ENCODE results near the gene EEA1.

Gene EEA1

GRCh38 chr12:92821142-92821541 is 108.0 kb downstream of the EEA1 start:
- TF ChIP-seq TAF1 (IDR thresholded peaks at IDR 0.05; ENCODE audit: borderline replicate concordance, insufficient read depth, low read length) = no peak
- no peak for TF ChIP-seq POLR2AphosphoS5 (IDR thresholded peaks at IDR 0.05; ENCODE audit: low read depth, low read length)
- no peak for TF ChIP-seq SIN3A (IDR thresholded peaks at IDR 0.05; ENCODE audit: borderline replicate concordance, insufficient read depth, low read length)
- TF ChIP-seq REST (IDR thresholded peaks at IDR 0.05; ENCODE audit: insufficient read depth in 1 of 2, low read depth in 2 of 2, low read length in 2 of 2) = no peak
- TF ChIP-seq FOXP2 (optimal IDR thresholded peaks at IDR 0.05; ENCODE audit: borderline replicate concordance, extremely low read depth, extremely low read length, insufficient read depth) = no peak

- TF ChIP-seq SIN3A (IDR thresholded peaks at IDR 0.05; ENCODE audit: borderline replicate concordance, insufficient read depth, low read length) (no peak), TAF1 (IDR thresholded peaks at IDR 0.05; ENCODE audit: borderline replicate concordance, insufficient read depth, low read length) (no peak), POLR2AphosphoS5 (IDR thresholded peaks at IDR 0.05; ENCODE audit: low read depth, low read length) (no peak), FOXP2 (optimal IDR thresholded peaks at IDR 0.05; ENCODE audit: borderline replicate concordance, extremely low read depth, extremely low read length, insufficient read depth) (no peak), REST (IDR thresholded peaks at IDR 0.05; ENCODE audit: insufficient read depth in 1 of 2, low read depth in 2 of 2, low read length in 2 of 2) (no peak)
Observed at GRCh38 chr12:92814584-92814983, 114.5 kb downstream of the EEA1 start.

- TF ChIP-seq TAF1 (IDR thresholded peaks at IDR 0.05; ENCODE audit: borderline replicate concordance, insufficient read depth, low read length) (no peak), SIN3A (IDR thresholded peaks at IDR 0.05; ENCODE audit: borderline replicate concordance, insufficient read depth, low read length) (no peak), POLR2AphosphoS5 (IDR thresholded peaks at IDR 0.05; ENCODE audit: low read depth, low read length) (no peak), FOXP2 (optimal IDR thresholded peaks at IDR 0.05; ENCODE audit: borderline replicate concordance, extremely low read depth, extremely low read length, insufficient read depth) (no peak), REST (IDR thresholded peaks at IDR 0.05; ENCODE audit: insufficient read depth in 1 of 2, low read depth in 2 of 2, low read length in 2 of 2) (no peak)
Observed at GRCh38 chr12:92810370-92810769, 118.7 kb downstream of the EEA1 start.

- TF ChIP-seq POLR2AphosphoS5 (IDR thresholded peaks at IDR 0.05; ENCODE audit: low read depth, low read length) (no peak), TAF1 (IDR thresholded peaks at IDR 0.05; ENCODE audit: borderline replicate concordance, insufficient read depth, low read length) (no peak), FOXP2 (optimal IDR thresholded peaks at IDR 0.05; ENCODE audit: borderline replicate concordance, extremely low read depth, extremely low read length, insufficient read depth) (no peak), REST (IDR thresholded peaks at IDR 0.05; ENCODE audit: insufficient read depth in 1 of 2, low read depth in 2 of 2, low read length in 2 of 2) (no peak), SIN3A (IDR thresholded peaks at IDR 0.05; ENCODE audit: borderline replicate concordance, insufficient read depth, low read length) (no peak)
Observed at GRCh38 chr12:92803903-92804302, 125.2 kb downstream of the EEA1 start.

- no peak for TF ChIP-seq TAF1 (IDR thresholded peaks at IDR 0.05; ENCODE audit: borderline replicate concordance, insufficient read depth, low read length)
- TF ChIP-seq REST (IDR thresholded peaks at IDR 0.05; ENCODE audit: insufficient read depth in 1 of 2, low read depth in 2 of 2, low read length in 2 of 2) = no peak
- no peak for TF ChIP-seq FOXP2 (optimal IDR thresholded peaks at IDR 0.05; ENCODE audit: borderline replicate concordance, extremely low read depth, extremely low read length, insufficient read depth)
- no peak for TF ChIP-seq POLR2AphosphoS5 (IDR thresholded peaks at IDR 0.05; ENCODE audit: low read depth, low read length)
- no peak for TF ChIP-seq SIN3A (IDR thresholded peaks at IDR 0.05; ENCODE audit: borderline replicate concordance, insufficient read depth, low read length)
Observed at GRCh38 chr12:92802906-92803305, 126.2 kb downstream of the EEA1 start.
